H1 (cell line): ENCODE measurements around the gene AFF2.

Source experiments
- ATF3 ChIP-seq: IDR thresholded peaks from 2 replicates; pipeline ENCODE4 v1.6.1; 2011; ENCODE audit warnings: low read depth, mild to moderate bottlenecking, low read length; ENCODE audit not compliant: insufficient read depth
- CHD2 ChIP-seq: IDR thresholded peaks from 2 replicates; pipeline ENCODE4 v1.6.1; 2012; ENCODE audit warnings: low read length, improper control_type of control experiment
- CTCF ChIP-seq, 3 experiments: IDR thresholded peaks; 1 replicate in 2 of 3; 2 replicates in 1 of 3; pipeline versions ENCODE4 v1.5.1 to v1.6.1; 2011; ENCODE audit warnings: low read length in 3 of 3, mild to moderate bottlenecking in 3 of 3, inconsistent platforms in 2 of 3, low read depth in 1 of 3, moderate library complexity in 1 of 3; ENCODE audit not compliant: insufficient read depth in 1 of 3; ENCODE audit errors: control extremely low read depth in 1 of 3
- JUND ChIP-seq: IDR thresholded peaks from 2 replicates; pipeline ENCODE4 v1.6.1; 2011; ENCODE audit warnings: mild to moderate bottlenecking, improper control_type of control experiment, low read length
- POLR2AphosphoS5 ChIP-seq: IDR thresholded peaks from 2 replicates; pipeline ENCODE4 v1.6.1; 2011; ENCODE audit warnings: low read depth, low read length

GRCh38 chrX:148976571-148977400, 476.4 kb downstream of the AFF2 start:
- TF ChIP-seq ATF3 (no peak), CTCF (IDR thresholded peaks at IDR 0.05; ENCODE audit: control extremely low read depth in 1 of 3, insufficient read depth in 1 of 3, low read depth in 1 of 3, low read length in 3 of 3) (no peak), POLR2AphosphoS5 (no peak), JUND (no peak), CHD2 (no peak)
